Activated B cell treated with CpG ODN at 0.5 μM for 24 hours (primary cell): ENCODE data around the gene PDZRN4. TPM values are rescaled to one million over a fixed set of nuclear protein-coding genes. Genes with fewer than 3 reads are reported as not detected.

Source experiments
- ATAC-seq: fragments of 200-7000 bp; cut with Tn5 transposase; one replicate; pipeline ENCODE4 v1.10.0; 2021; ENCODE audit warnings: low read depth, mild to moderate bottlenecking, moderate library complexity
- CTCF ChIA-PET: fragments of 350-600 bp; sonication (Branson Sonifier 250); formaldehyde crosslinking; loops from one replicate; lab custom pipeline; 2021; ENCODE audit warnings: antibody characterized with exemption; lab: Charles Lee
- POLR2A ChIA-PET: fragments of 350-600 bp; sonication (Branson Sonifier 250); formaldehyde crosslinking; loops from one replicate; lab custom pipeline; 2021; ENCODE audit warnings: antibody characterized with exemption; lab: Charles Lee
- DNase-seq: peaks from one replicate; pipeline ENCODE4 v3.0.0; 2022
- H3K27ac Mint-ChIP-seq: one replicate; pipeline ENCODE4 v1.8.0; 2020; ENCODE audit warnings: mixed read lengths
- H3K27me3 Mint-ChIP-seq: one replicate; pipeline ENCODE4 v1.8.0; 2021; ENCODE audit warnings: mixed read lengths
- H3K36me3 Mint-ChIP-seq: one replicate; pipeline ENCODE4 v1.8.0; 2021; ENCODE audit warnings: low read depth, mixed read lengths
- H3K4me1 Mint-ChIP-seq: one replicate; pipeline ENCODE4 v1.8.0; 2021; ENCODE audit warnings: mixed read lengths
- H3K4me3 Mint-ChIP-seq: one replicate; pipeline ENCODE4 v1.8.0; 2020; ENCODE audit warnings: mild to moderate bottlenecking, mixed read lengths
- H3K9me3 Mint-ChIP-seq: one replicate; pipeline ENCODE4 v1.8.0; 2020; ENCODE audit warnings: mixed read lengths
- CTCF ChIP-seq: fragments of 200-600 bp; IDR thresholded peaks from one replicate; pipeline ENCODE4 v1.8.0; 2022; ENCODE audit warnings: antibody characterized with exemption, mild to moderate bottlenecking
- intact Hi-C: fragments of 100-400 bp; cut with micrococcal nuclease; formaldehyde crosslinking; loops from one replicate; pipeline ENCODE4 v1.15.1; 2024
- total RNA-seq: library from RNA; stranded (reverse); gene quantifications from 2 replicates; pipeline ENCODE4 v1.2.3, GENCODE V29; 2022

The PDZRN4 gene
- total RNA-seq, 1 donor from 2014 or later = not detected

DNA sequence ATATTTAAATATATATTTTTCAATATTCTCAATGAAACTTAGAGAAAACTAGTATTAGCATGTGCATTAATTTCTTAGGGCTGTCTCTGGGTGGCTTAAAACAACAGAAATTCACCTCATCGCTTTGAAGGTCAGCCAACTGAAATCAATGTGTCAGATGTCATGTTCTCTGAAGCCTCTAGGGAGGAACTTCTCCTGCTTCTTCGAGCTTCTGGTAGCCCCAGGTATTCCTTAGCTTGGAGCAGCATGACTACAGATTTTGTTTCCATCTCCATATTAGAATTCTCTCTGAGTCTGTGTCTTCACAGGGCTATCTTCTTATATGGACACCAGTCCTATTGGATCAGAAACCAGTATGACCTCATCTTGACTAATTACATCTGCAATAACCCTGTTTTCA is 221.5 kb downstream of the PDZRN4 start:
- ATAC-seq = no peak
- no peaks in the 10 kb centered on the region for H3K36me3 Mint-ChIP-seq
- no peak for DNase-seq
- intact Hi-C loops = no loop called here
- H3K27ac Mint-ChIP-seq = no peak overlapping the region
- ChIA-PET CTCF (no interaction called here), POLR2A (no interaction called here)
- H3K4me1 Mint-ChIP-seq = no peaks in the 10 kb centered on the region
- TF ChIP-seq CTCF = no peak
- peaks cover 10% of the 10 kb centered on the region for H3K9me3 Mint-ChIP-seq
- no peaks in the 10 kb centered on the region for H3K27me3 Mint-ChIP-seq
- no peak overlapping the region for H3K4me3 Mint-ChIP-seq

GRCh38 chr12:41418586-41418985 is 230.5 kb downstream of the PDZRN4 start:
- intact Hi-C loops = no loop called here
- H3K9me3 Mint-ChIP-seq = peaks cover 2% of the 10 kb centered on the region
- no peak for DNase-seq
- no peak overlapping the region for H3K27ac Mint-ChIP-seq
- no peaks in the 10 kb centered on the region for H3K36me3 Mint-ChIP-seq
- no peaks in the 10 kb centered on the region for H3K4me1 Mint-ChIP-seq
- no peak for TF ChIP-seq CTCF
- no peak for ATAC-seq
- no peak overlapping the region for H3K4me3 Mint-ChIP-seq
- POLR2A ChIA-PET = no interaction called here
- H3K27me3 Mint-ChIP-seq = no peaks in the 10 kb centered on the region
- CTCF ChIA-PET = no interaction called here

DNA sequence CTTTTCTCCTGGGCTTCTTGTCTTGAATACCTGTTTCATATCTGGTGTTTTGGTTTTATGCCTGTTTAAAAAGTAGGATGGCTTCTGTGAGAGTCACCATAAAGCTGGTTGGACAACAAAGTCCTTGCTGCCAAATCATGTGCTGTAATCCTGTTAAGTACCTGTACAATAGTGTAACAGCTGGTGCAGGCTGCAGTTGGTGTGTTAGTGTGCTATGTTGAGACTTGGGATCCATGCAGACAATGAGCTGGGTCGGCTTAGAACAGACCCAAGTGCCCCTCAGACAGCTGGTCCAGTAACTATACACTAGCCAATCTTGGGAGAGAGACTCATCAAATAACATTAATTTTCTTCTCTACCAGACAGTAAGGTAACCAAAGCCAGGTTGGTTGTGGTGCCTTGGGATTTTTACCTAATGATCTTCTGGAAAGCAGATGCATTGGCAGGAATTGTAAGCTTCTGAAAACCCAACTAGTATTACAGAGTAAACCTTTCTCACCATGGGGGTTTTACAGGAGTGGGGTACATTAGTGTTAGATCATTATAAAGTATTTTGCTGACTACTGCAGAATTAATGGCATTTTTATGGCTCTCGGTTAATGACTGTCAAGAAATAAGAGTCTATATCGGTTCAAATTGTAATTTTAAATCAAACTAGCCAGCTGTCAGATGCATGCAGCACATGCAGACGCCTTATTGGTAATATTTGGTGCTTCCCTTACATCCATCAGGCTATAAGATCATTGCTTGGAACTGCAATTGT is 231.2 kb downstream of the PDZRN4 start:
- ChIA-PET POLR2A (no interaction called here), CTCF (no interaction called here)
- intact Hi-C loops = no loop called here
- Mint-ChIP-seq H3K36me3 (no peaks in the 10 kb centered on the region), H3K9me3 (no peaks in the 10 kb centered on the region), H3K27me3 (no peaks in the 10 kb centered on the region), H3K4me1 (no peaks in the 10 kb centered on the region), H3K4me3 (no peak overlapping the region), H3K27ac (no peak overlapping the region)
- no peak for DNase-seq
- ATAC-seq = no peak
- no peak for TF ChIP-seq CTCF

DNA sequence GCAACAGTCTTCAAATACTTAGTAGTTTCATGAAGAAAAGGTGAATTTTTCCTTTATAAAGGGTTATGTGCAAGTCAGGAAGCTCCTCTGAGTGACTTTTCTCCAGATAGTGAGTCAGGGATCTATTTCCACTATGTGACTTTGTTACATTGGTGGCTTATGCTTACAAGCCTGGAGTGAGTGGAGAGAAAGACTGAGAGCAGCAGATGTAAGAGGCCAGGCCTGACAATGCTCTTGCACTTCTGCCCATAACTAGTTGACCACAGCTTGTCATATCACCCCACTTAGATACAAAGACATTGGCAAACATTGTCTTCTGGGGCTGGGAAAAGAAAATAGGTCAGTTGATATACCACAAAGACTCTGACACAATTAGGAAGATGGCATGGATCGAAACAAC is 236.5 kb downstream of the PDZRN4 start:
- no peaks in the 10 kb centered on the region for H3K36me3 Mint-ChIP-seq
- TF ChIP-seq CTCF = no peak
- ChIA-PET POLR2A (no interaction called here), CTCF (no interaction called here)
- ATAC-seq = no peak
- no peaks in the 10 kb centered on the region for H3K9me3 Mint-ChIP-seq
- no peaks in the 10 kb centered on the region for H3K27me3 Mint-ChIP-seq
- no peak for DNase-seq
- H3K4me3 Mint-ChIP-seq = no peak overlapping the region
- intact Hi-C loops = no loop called here
- no peaks in the 10 kb centered on the region for H3K4me1 Mint-ChIP-seq
- H3K27ac Mint-ChIP-seq = no peak overlapping the region

DNA sequence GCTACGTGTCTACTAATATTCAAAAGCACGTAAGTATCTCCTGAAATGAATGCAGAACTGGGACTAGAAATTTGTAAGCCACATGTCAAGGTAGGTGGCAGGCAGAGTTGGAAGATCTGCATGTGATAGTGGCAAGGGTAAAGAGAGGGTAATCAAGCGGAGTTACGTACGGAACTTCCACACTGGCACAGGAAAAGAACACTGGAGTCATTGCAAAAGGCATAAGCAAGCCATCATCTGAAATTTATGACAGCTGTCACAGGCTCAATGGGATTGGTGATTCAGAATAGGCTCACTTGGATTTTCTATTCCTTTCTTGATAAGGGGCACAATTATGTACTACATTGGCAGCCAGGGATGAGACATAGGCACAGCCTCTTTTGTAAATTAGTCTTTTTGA is 245.3 kb downstream of the PDZRN4 start:
- CTCF ChIA-PET = no interaction called here
- H3K27me3 Mint-ChIP-seq = no peaks in the 10 kb centered on the region
- DNase-seq (no peak), ATAC-seq (no peak)
- intact Hi-C loops = no loop called here
- no peaks in the 10 kb centered on the region for H3K4me1 Mint-ChIP-seq
- H3K4me3 Mint-ChIP-seq = no peak overlapping the region
- no peak for TF ChIP-seq CTCF
- no peaks in the 10 kb centered on the region for H3K9me3 Mint-ChIP-seq
- POLR2A ChIA-PET = no interaction called here
- H3K36me3 Mint-ChIP-seq = no peaks in the 10 kb centered on the region
- no peak overlapping the region for H3K27ac Mint-ChIP-seq
